Choroid plexus epithelial cell (primary cell): Measurements from ENCODE around the gene FRMD4A.

Source experiments
- DNase-seq: peaks from one replicate; pipeline ENCODE4 v3.0.0-alpha.2; 2010; ENCODE audit warnings: low read depth
- H3K4me3 ChIP-seq: 2 replicates; pipeline ENCODE4 v1.5.1; 2011; ENCODE audit warnings: low read depth, mild to moderate bottlenecking, control low read depth, low read length, moderate library complexity
- CTCF ChIP-seq: conservative IDR thresholded peaks from 2 replicates; pipeline ENCODE4 v1.5.1; 2011; ENCODE audit warnings: low read depth, mild to moderate bottlenecking, control low read depth, inconsistent platforms, low read length, moderate library complexity

Gene FRMD4A

DNA sequence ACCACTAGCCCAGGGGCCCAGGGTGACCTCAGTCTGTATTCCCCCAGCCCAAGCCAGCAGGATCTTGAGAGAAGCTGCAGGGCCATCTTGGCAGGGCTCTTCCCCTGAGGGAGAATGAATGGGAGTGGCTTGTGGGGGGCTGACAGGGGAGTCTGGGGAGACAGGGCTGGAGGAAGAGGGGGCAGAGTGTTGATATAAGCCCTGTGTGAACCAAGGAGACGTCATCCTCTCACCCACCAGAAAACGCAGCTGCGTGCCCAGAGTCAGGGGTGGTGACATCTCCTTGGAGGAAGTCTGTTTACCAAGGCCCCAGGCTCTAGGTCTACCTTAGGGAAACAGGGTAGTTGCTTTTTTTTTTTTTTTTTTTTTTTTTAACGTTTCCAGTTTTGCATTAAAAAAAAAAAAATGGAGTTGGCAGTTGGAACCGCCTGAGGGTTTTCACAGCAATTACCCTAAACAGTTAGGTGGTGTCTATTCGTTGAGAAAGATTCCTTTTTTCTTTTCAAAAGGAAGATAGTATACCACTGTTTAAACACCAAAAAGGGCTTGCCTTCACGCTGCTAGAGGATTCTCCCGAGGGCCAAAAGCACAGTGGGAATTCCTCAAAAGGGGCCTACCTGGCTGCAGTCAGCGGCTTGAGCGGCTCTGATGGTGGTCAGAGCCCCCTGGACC, 630.1 kb downstream of the FRMD4A start:
- DNase-seq: no peak
- no peak for TF ChIP-seq CTCF
- H3K4me3 ChIP-seq: no peak overlapping the region

GRCh38 chr10:13699216-13699615, 631.5 kb downstream of the FRMD4A start:
- DNase-seq: no peak
- no peak overlapping the region for H3K4me3 ChIP-seq
- no peak for TF ChIP-seq CTCF

- TF ChIP-seq CTCF: no peak
- DNase-seq: no peak
These were observed 632.5 kb downstream of the FRMD4A start for GRCh38 chr10:13698217-13698616.

DNA sequence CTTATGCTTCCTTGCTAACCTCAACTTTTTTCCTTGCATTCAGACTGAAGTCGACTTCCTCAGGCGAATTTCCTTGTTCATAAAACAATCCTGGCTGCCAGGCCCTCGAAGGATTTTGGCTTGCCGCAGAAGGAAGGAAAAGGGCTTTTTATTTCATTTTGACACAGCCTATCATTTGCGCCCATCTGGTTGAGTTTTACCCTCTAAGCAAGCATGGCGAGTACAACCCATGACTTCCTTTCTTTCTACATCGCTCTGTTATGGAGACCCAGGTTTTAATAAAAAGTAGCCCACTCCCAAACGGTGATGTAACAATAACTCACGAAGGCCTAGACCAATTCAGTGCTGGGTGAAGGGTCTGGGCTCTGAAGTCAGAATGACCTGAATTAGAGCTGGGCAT, 634.7 kb downstream of the FRMD4A start:
- no peak for DNase-seq
- H3K4me3 ChIP-seq: no peak overlapping the region
- no peak for TF ChIP-seq CTCF

More at GRCh38 chr10:13698217-13698616, 632.5 kb downstream of the FRMD4A start:
- no peak overlapping the region for H3K4me3 ChIP-seq

DNA sequence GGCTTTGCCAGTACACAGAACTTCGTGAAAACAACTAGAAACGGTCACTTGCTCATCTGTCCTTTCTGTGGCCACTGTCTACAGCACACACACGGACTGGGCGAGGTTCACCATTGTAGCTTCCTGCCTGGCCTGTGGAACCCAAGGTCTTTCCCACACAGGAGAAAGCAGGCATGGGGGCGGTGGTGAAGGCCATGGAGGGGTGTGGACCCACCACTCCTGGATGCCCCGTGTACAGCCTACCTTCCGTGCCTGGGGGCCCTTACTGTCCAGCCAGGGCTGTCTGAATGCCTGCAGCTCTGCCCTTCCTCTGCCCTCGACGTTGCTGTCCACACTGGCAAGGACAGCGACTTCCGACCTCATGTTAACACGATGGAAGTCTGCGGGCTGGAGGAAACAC, 635.1 kb downstream of the FRMD4A start:
- no peak overlapping the region for H3K4me3 ChIP-seq
- DNase-seq: no peak
- TF ChIP-seq CTCF: no peak

DNA sequence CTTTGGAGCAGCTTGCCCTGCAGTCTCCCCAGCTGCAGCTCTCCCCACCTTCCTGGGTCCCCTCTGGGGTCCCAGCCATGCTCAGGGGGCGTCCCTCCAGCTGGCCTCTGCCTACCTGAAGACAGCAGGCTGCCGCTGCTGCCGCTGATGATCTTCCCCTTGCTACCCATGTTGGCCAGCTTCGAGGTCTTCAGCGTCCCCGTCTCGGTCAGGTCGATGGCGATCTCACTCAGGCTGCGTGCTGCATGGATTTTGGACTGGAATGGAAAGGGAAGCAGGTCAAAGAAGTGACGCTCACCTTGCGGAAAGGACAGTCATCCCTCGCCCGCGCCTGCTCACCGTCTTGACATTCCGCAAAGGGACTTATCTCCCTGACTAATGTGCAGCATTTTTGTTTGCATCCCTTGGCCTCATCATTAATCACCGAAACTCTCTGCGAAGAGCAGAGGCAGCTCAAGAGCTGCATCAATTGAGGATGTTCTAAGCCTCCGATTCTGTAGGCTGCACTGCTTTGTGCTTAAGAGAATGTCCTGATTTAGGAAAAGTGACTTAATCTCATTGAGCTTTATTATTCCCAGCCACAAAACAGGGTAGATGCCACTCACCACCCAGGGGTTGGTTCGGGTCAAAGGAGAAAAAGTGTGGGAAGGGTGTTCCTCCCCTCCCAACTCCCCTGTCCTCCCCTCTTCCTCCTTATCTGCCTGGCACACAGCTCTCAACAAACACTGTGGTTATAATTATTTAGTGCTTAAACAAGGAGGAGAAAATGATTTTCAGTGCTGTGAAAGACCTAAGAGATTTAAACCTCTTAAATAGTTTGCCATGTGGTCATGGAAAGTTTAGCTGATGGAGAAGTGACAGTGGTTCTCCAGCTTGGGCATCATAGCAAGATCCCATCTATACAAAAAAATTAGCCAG, 636.7 kb downstream of the FRMD4A start:
- DNase-seq: no peak

More for the DNA sequence above, 636.7 kb downstream of the FRMD4A start:
- no peak overlapping the region for H3K4me3 ChIP-seq
- no peak for TF ChIP-seq CTCF
